ENCODE results near the gene RABEP2.
"Not testable (repeated sequence)": the region's sequence is repeated elsewhere in the genome, so short reads cannot be mapped to it uniquely, and the experiment has no call there.

RABEP2 gene

DNA sequence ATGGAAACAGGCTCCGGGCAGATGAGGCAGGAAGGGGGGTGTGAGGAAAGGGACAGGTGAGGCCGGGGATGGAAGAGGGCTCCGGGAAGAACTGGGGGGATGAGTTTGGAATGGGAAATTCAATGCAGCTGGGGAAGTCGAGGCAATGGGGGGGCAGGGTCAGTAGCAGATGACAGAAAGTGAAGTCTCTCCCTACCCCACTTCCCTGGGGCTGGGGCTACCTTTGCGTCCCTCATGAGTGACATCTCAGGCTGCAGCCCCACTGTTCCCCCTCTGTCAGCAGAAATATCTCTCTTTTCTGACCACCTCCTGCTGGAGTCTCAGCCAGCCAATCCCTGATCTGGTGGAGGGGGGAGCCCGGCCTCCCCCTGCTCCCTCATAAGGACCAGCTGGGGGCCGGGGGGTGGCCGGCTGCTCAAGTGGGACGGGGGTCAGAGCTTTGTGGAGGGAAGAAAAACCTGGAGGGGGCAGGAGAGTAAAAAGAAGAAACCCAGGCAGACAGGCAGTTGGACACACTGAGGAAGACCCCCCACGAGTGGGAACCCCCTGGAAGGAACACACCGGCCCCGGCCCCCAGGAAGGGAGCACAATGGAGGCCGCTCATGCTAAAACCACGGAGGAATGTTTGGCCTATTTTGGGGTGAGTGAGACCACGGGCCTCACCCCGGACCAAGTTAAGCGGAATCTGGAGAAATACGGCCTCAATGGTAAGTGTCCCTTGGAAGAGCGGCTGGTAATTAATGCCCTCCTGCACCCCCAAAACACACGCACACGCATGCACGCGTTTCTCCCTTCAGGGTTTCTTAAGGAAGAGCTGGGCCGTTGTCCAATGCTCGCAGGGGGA, 46.7 kb downstream of the RABEP2 start, which contains the start of gene ATP2A1:
ATP2A1 (plus strand) TSS at position 406 of the 844 bp plus-strand sequence; CDS start at position 590, 184 bp downstream.
- DNase-seq: no peak

DNA sequence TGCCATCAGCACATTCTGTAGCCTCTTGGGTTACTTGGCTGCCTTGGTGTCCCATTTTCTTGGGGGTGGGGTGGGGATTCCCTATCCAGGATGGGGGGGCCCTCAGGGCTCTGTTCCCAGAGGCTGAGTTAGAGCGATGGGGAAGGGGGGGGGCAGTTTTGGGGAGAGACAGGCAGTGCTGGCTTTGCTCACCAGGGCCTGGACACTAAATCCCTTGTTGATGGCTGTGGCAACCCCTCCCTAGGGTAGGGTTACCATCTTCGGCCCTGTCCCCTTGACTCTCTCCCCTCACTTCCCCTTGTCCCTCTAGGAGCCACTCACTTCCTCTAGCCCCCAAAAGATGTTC, 47.4 kb downstream of the RABEP2 start:
- no peak for DNase-seq

DNA sequence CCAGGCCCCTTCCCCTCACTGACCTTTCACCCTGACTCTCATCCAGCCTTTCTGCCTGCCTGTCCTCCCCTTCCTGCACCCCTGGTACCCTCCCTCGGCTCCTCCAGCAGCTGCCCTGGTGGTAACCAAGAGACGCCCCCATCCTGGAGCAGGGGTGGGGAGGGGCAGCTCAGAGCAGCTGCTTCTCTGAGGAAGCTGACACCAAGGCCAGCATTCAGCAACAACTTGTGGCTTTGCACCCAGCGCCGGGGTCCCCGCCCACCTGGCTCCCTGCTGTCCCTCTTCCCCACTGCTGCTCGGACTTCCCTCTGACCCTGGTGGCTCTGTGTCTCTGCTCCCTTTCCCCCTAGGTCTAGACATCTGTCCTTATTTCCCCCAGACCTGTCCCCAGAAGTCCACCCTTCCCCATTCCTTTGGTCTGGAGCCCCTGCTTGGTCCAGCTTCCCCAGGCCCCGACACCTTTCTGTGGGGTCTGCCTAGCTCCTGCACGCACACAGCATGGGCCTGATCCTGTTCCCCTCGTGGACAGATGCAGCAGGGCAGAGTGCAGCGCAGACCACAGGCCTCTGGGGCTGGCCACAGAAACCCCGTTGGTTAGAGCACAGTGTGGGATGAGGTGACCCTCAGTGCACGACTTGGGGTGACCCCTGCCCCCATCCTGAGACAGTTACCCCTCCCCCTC, 47.9 kb downstream of the RABEP2 start:
- DNase-seq: no peak

DNA sequence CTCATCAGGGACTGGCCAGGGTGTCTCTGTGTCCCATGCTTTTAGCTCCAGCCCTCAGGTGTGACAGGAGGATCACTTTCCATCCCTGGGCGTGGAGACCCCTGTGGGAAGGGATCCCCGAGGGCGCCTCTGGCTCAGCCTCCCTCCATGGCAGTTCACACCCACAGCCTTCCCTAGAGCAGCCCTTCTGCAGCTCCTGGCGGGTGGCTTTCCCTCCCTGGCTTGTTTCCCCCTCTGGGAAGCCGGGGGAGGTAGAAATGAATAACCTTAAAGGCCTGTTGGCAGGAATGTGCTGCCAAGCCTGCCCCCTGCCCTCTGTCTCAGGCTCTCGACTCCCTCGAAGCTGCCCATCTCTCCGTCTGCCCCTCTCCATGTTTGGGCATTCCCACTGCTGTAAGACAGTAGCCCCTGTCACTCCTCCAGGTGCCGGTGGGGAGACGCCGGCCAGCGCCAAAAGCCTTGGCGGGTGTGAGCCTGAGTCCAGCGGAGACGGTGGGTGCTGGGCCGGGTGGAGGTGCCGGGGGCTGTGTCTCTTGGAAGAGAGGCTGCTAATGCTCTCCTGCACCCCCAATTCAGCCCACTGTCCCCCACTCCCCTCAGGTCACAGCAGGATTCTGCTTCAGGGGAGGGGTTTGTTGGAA, 48.9 kb downstream of the RABEP2 start:
- no peak for DNase-seq

DNA sequence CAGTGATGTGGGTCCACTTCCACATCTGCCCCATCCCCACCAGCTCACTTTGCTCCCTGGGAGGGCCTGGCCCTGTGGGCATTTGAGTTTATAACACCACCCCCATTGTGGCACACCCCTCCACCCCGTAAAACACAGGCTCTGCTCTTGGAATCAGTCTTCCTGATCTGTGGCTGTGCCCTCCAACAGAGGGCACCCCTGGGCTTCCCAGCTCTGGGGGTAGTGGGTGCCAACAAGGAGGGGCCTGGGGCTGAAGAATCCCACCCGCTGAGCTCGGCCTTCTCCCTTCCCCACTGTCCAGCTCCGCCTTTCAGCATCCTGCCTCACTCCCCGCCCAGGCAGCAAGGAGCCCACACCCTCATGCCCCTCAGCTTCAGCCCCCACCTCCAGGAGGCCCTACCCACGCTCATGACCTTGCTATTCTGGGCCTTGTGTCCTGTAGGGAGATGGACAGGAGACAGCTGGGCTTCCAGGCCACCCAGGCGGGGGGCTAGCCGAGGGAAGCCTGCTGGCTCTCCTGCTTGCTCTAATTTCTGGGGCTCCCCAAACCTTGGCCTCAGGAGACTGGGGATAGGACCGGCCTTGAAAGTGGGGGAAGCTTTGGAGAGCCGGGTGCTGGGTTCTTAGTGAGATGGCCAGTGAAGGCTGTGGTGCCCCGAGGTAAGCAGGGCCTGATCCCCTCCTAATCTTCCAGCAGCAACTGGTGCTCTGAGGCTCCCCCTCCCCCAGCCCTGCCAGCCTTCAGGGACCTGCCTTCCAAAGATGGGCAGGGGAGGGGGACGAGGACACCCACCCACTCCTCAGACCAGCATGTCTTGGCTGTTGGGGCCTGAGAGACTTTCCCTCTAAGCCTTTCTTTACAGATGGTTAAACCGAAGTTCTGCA, 49.7 kb downstream of the RABEP2 start:
- no peak for DNase-seq

DNA sequence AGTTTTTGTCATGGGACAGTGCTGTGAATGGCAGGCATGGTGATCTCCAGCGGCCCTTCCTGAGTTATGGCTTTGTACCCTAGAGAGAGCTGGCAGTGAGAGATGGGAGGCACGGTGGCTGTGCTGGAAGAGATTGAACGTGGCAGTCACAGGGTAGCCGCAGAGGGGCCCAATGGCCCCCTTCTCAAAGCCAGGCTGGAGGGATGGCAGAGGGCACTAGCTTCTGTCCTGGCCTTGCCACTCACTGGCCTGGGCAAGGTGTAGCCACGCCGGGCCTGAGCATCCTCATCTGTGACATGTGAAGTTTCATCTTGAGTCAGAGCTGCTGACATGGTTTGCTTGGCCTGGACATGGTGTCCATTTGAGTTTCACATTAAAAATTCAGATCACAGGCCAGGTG, 50.6 kb downstream of the RABEP2 start:
- no peak for DNase-seq

DNA sequence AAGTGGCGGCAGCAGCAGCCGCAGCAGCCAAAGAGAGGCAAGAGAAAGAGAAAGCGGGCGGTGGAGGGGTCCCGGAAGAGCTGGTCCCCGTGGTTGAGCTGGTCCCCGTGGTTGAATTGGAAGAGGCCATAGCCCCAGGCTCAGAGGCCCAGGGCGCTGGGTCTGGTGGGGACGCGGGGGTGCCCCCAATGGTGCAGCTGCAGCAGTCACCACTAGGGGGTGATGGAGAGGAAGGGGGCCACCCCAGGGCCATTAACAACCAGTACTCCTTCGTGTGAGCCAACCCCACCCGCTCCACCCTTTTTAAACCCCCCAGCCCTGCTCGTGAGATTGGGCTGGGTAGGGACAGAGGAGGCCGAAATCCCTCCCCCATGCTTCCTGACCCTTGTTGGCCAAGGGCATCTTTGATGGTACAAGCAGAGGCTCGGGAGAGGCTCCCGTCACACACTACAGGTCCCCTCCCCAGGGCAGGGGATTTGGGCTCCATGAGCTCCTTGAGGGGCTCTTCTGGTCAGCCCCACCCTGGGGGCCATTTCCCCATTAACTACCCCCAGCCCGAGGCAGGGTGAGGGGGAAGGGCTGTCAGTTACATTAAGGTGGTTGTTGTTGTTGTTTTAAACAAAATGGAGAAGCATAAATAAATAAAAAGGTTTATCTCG, 51.4 kb downstream of the RABEP2 start:
- no peak for DNase-seq

DNA sequence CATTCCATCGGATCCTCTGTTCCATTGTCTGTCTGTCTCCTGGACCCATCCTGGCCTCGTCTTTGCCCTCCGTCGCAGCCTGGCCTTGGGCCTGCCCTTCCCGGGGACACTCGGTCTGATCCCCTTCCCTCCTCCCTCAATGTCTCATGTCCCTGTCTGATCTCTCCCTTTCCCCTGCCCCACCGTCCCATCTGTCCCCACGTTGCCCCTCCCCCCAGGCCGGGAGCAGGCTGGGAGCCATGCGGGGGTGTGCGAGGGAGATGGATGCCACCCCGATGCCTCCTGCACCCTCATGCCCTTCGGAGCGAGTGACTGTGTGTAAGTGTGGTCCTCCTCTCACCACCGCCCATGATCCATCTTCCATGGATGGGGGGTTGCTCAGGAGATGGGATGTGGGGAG, 52.1 kb downstream of the RABEP2 start:
- no peak for DNase-seq

DNA sequence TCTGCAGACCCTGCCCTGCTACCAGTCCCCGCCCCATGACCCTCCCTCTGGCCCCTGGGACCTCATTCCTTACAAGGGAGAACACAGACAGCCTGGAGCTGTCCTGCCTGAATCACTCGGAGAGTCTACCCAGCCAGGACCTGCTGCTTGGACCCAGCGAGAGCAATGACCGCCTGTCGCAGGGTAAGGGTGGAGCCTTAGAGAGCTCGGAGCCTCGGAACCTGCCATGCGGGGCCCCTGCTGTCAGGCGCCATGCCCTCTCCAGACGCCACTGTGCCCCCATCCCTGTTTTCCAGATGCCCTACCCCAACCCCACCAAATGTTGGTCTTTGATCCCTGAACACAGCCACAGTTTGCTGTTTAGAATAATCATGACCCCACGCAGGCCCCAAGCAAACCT, 55.8 kb downstream of the RABEP2 start:
- no peak for DNase-seq

DNA sequence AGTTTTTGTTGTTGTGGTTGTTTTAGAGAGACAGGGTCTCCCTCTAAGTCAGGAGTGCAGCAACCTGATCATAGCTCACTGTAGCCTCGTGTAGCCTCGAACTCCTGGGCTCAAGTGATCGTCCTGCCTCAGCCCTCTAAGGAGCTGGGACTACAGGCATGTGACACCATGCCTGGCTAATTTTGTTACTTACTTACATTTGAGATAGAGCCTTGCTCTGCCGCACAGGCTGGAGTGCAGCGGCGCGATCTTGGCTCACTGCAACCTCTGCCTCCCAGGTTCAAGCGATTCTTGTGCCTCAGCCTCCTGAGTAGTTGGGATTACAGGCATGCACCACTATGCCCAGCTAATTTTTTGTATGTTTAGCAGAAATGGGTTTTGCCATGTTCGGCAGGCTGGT, 57.4 kb downstream of the RABEP2 start:
- DNase-seq: not testable (repeated sequence)

DNA sequence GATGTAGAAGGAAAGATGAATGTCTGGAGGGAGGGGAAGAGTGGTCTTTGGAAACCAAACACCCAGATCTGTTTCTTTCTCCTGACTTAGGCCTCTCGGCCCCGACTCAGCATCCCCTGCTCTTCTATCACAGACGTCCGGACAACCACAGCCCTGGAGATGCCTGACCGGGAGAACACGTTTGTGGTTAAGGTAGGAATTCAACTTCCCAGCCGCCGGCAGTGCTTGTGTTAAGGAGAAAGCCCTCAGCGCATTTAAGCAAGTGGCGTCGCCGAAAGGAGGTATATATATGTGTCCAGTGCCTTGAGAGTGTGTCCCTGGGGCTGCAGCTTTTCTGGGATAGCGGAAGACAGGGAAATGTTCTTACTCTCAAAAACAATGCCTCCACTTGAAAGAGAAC, 57.8 kb downstream of the RABEP2 start:
- no peak for DNase-seq

DNA sequence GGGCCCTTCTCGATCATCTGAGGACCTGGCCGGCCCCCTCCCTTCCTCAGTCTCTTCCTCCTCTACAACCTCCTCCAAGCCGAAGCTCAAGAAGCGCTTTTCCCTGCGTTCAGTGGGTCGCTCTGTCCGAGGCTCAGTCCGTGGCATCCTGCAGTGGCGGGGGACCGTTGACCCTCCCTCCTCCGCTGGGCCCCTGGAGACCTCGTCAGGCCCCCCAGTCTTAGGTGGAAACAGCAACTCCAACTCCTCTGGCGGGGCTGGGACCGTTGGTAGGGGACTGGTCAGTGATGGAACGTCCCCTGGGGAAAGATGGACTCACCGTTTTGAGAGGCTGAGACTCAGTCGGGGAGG, 58.6 kb downstream of the RABEP2 start:
- no peak for DNase-seq

DNA sequence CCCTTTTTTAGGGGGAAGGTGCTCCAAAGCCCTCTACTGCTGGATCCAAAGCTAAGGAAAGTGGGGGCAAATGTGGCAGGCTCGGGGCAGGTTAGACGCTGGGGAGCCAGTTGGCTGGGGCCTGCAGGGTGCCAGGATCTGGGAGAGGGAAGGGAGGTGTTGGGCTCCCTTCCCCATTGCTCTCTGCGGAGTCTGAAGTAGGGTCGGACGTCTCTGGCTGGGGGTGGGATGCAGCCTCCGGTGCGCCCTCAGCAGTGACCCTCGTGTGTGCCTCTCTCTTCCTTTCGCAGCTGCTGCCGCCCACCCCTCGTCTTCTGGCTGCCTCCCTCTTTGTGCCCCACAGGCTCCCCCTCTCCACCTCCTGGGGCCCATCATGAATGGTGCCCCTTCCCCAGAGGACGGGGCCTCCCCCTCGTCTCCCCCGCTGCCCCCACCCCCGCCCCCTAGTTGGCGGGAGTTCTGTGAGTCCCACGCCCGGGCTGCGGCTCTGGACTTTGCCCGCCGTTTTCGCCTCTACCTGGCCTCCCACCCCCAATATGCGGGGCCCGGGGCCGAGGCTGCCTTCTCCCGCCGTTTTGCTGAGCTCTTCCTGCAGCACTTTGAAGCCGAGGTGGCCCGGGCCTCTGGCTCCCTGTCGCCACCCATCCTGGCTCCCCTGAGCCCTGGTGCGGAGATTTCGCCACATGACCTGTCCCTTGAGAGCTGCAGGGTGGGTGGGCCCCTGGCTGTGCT, 59.1 kb downstream of the RABEP2 start:
- no peak for DNase-seq

DNA sequence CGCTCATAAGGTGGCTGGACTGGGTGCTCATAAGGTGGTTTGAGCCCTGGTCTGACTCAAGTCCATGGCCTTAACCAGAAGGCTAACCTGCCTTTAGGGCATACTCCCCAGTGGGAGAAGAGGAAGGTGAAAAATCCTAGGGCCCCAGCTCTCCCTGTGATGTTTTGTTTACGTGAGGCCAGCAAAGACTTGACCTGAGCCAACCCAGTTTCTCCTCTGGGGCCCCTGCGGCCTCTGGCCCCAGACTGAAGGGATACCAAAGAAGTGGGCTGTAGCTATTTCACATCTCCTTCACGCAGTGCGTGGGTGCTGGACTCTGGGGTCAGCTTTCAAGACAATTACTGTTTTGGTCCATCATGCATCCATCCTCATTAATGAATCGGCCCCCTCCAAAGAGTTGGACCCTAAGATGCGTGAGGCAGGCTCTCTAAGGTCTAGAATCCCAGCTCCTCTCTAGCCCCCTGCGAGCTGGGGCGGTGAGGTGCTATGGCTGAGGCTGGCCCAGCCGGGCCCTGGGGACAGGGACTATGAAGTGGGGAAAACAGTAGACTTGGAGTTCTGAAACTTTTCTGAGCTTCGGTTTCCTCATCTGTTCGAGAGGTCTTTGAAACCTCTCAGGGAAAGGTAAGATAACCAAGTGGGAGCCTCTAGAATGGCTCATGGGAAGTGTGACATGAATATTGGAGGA, 59.9 kb downstream of the RABEP2 start:
- DNase-seq: no peak

DNA sequence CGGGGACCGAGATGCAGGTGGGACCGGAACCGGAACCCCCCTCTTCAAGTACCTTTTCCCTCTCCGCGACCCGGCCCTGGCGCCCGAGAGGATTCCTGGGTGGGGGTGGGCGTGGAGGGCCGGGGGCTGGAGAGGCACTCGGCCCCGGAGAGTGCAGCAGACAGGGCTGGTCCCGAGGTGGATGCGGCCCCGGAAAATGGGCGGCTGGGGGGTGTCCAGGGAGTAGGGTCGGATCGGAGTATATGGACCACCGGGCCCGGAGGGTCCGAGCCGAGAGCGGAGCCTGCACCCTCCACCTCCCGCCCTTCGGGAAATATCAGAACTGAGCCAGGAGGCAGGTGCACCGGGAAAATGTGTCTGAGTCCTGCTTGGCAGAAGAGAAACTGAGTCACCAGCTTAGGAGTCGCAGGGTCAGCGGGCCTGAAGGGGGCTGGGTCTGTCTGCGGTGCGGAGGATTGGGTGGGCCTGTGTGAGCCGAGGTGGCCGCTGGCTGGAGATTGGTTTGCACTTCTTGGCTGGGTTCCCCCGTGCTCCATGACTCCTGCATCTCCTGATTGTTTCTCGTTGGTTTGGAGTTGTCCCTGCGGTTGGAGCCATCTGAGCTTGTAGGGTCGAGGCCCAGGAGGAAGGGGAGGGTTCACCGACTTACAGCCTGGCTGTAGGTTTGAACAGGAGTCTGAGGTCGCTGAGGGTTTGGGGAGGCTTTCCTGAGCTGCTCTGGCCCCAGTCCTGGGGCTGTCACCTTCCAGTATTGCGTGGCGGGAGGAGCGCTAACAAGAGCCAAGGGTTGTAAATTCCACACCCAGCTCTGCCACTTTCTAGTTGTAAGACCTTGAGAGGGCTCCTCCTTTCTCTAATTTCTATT, 60.9 kb downstream of the RABEP2 start:
- DNase-seq: no peak

DNA sequence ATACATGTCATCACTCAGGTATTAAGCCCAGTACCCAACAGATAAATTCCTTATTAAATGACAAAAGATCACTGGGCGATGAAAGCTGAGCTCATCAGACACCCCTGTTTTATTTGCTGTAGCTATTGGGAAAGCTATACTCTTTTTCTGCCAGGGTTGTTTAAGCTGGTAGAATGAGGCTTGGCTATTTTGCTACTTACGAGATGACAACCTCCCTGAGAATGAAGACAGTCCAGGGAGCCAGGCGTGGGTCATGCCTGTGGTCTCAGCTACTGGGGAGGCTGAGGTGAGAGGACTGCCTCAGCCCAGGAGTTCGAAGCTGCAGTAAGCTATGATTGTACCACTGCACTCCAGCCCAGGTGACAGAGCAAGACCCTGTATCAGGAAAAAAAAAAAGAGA, 65.7 kb downstream of the RABEP2 start:
- no peak for DNase-seq

DNA sequence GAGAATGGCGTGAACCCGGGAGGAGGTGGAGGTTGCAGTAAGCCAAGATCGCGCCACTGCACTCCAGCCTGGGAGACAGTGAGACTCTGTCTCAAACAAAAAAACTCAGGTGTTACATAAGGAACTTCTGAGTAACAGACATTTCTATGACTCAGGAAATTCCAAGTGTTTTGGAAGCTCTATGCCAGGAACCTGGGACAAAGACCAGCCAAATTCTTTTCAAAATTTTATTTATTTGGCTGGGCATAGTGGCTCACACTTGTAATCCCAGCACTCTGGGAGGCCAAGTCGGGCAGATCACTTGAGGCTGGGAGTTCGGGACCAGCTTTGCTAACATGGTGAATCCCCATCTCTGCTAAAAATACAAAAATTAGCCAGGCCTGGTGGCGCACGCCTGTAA, 66.6 kb downstream of the RABEP2 start:
- no peak for DNase-seq
